ENCODE data around the gene DLG1. TPM values are rescaled to one million over a fixed set of nuclear protein-coding genes. Genes with fewer than 3 reads are reported as not detected.

Gene DLG1
- total and polyA plus RNA-seq, 2 donors from 2014 or later = 19.4 to 101 TPM

GRCh38 chr3:197344582-197345318 lies 46.3 kb upstream of the DLG1 start:
- Histone ChIP-seq H3K27me3 (ENCODE audit: control insufficient read depth, insufficient read depth, low read length) (no peaks in the 10 kb centered on the region), H3K9ac (ENCODE audit: low read length in 3 of 3) (no peak overlapping the region), H3K36me3 (ENCODE audit: control insufficient read depth in 2 of 3, insufficient read depth in 3 of 3, low read length in 3 of 3) (no peaks in the 10 kb centered on the region), H3K4me1 (ENCODE audit: control insufficient read depth in 2 of 3, insufficient read depth in 2 of 3, low read depth in 1 of 3, low read length in 3 of 3) (no peaks in the 10 kb centered on the region), H3K4me3 (ENCODE audit: low read length in 3 of 3) (no peak overlapping the region), H3K9me3 (ENCODE audit: control insufficient read depth in 2 of 3, insufficient read depth in 1 of 3, low read length in 3 of 3) (no peaks in the 10 kb centered on the region), H3K27ac (ENCODE audit: low read depth in 2 of 2, low read length in 2 of 2) (no peak overlapping the region)
- no peak for TF ChIP-seq CTCF (IDR thresholded peaks at IDR 0.05; ENCODE audit: borderline replicate concordance, extremely low read depth, insufficient read depth)
- no peak for FAIRE-seq
- no peak for DNase-seq
- intact Hi-C loops (cut with DNase I) = no loop called here

- H3K4me1 ChIP-seq (ENCODE audit: control insufficient read depth in 2 of 3, insufficient read depth in 2 of 3, low read depth in 1 of 3, low read length in 3 of 3) = no peaks in the 10 kb centered on the region
- no peak overlapping the region for H3K9ac ChIP-seq (ENCODE audit: low read length in 3 of 3)
- H3K4me3 ChIP-seq (ENCODE audit: low read length in 3 of 3) = no peak overlapping the region
- H3K9me3 ChIP-seq (ENCODE audit: control insufficient read depth in 2 of 3, insufficient read depth in 1 of 3, low read length in 3 of 3) = no peaks in the 10 kb centered on the region
- TF ChIP-seq CTCF (IDR thresholded peaks at IDR 0.05; ENCODE audit: borderline replicate concordance, extremely low read depth, insufficient read depth) = no peak
- intact Hi-C loops (cut with DNase I) = no loop called here
- no peaks in the 10 kb centered on the region for H3K36me3 ChIP-seq (ENCODE audit: control insufficient read depth in 2 of 3, insufficient read depth in 3 of 3, low read length in 3 of 3)
- DNase-seq (no peak), FAIRE-seq (no peak)
- no peak overlapping the region for H3K27ac ChIP-seq (ENCODE audit: low read depth in 2 of 2, low read length in 2 of 2)
- no peaks in the 10 kb centered on the region for H3K27me3 ChIP-seq (ENCODE audit: control insufficient read depth, insufficient read depth, low read length)
Observed at GRCh38 chr3:197343656-197344408, 45.4 kb upstream of the DLG1 start.

GRCh38 chr3:197343111-197343510 lies 44.7 kb upstream of the DLG1 start:
- Histone ChIP-seq H3K36me3 (ENCODE audit: control insufficient read depth in 2 of 3, insufficient read depth in 3 of 3, low read length in 3 of 3) (no peaks in the 10 kb centered on the region), H3K27ac (ENCODE audit: low read depth in 2 of 2, low read length in 2 of 2) (no peak overlapping the region), H3K27me3 (ENCODE audit: control insufficient read depth, insufficient read depth, low read length) (no peaks in the 10 kb centered on the region), H3K4me1 (ENCODE audit: control insufficient read depth in 2 of 3, insufficient read depth in 2 of 3, low read depth in 1 of 3, low read length in 3 of 3) (no peaks in the 10 kb centered on the region), H3K4me3 (ENCODE audit: low read length in 3 of 3) (no peak overlapping the region), H3K9ac (ENCODE audit: low read length in 3 of 3) (no peak overlapping the region), H3K9me3 (ENCODE audit: control insufficient read depth in 2 of 3, insufficient read depth in 1 of 3, low read length in 3 of 3) (no peaks in the 10 kb centered on the region)
- no peak for TF ChIP-seq CTCF (IDR thresholded peaks at IDR 0.05; ENCODE audit: borderline replicate concordance, extremely low read depth, insufficient read depth)
- FAIRE-seq (no peak), DNase-seq (no peak)
- intact Hi-C loops (cut with DNase I) = no loop called here
